Measurements from ENCODE around the gene UMAD1. TPM values are rescaled to one million over a fixed set of nuclear protein-coding genes. Genes with fewer than 3 reads are reported as not detected.

Gene UMAD1
- total and polyA plus RNA-seq, 2 of the 4 experiments (the other 2 are of a cell fraction) = 5.2 to 8.4 TPM

GRCh38 chr7:7620644-7621210, 19.8 kb upstream of the UMAD1 start:
- in situ Hi-C loops (cut with MboI; ENCODE audit: low sequenced_read_pairs) = no loop called here
- no TSS peak for BruUV-seq (replicated peaks)

More at GRCh38 chr7:7620644-7621210, 19.8 kb upstream of the UMAD1 start:
- Histone ChIP-seq H3K4ac (ENCODE audit: low read depth, low read length) (no peak overlapping the region), H3K56ac (ENCODE audit: extremely low read depth, insufficient read depth, low read length) (no peak overlapping the region), H2AK9ac (replicated peaks; ENCODE audit: low read depth, low read length, poor library complexity) (no peak overlapping the region), H3K27ac (ENCODE audit: insufficient read depth, low read length) (no peak overlapping the region), H4K5ac (ENCODE audit: low read depth, low read length) (no peak overlapping the region), H2BK120ac (ENCODE audit: low read depth, low read length) (no peak overlapping the region), H3K14ac (replicated peaks; ENCODE audit: low read depth, low read length) (no peak overlapping the region), H4K91ac (ENCODE audit: insufficient read depth, low read depth, low read length) (no peak overlapping the region), H3K18ac (ENCODE audit: low read depth, low read length) (no peak overlapping the region), H3K9me3 (ENCODE audit: control insufficient read depth, insufficient read depth, low read length) (no peaks in the 10 kb centered on the region), H3K36me3 (ENCODE audit: control insufficient read depth, insufficient read depth, low read length) (no peaks in the 10 kb centered on the region), H3K27me3 (ENCODE audit: control insufficient read depth, insufficient read depth, low read length) (no peaks in the 10 kb centered on the region), H2BK15ac (ENCODE audit: low read depth, low read length) (no peak overlapping the region), H3K4me2 (ENCODE audit: low read depth, low read length) (no peak overlapping the region), H3K79me1 (ENCODE audit: low read depth in 1 of 2, low read length in 2 of 2) (no peaks in the 10 kb centered on the region), H3K23ac (ENCODE audit: low read depth, low read length) (no peak overlapping the region), H3K9ac (ENCODE audit: low read depth, low read length) (no peak overlapping the region), H2BK5ac (ENCODE audit: low read depth, low read length, poor library complexity, severe bottlenecking) (no peak overlapping the region), H2AFZ (replicated peaks; ENCODE audit: low read length, poor library complexity) (no peak overlapping the region), H3K9me1 (ENCODE audit: insufficient read depth, low read length) (no peaks in the 10 kb centered on the region), H4K20me1 (ENCODE audit: insufficient read depth, low read length) (no peaks in the 10 kb centered on the region), H2AK5ac (ENCODE audit: low read depth, low read length) (no peak overlapping the region), H4K8ac (ENCODE audit: low read depth in 2 of 2, low read length in 2 of 2) (no peak overlapping the region), H3K4me1 (ENCODE audit: control insufficient read depth, insufficient read depth, low read length) (no peaks in the 10 kb centered on the region), H2BK20ac (ENCODE audit: low read depth, low read length) (no peak overlapping the region), H3K4me3 (ENCODE audit: insufficient read depth, low read depth, low read length) (no peak overlapping the region)
- dilution Hi-C loops (cut with HindIII; ENCODE audit: low sequenced_read_pairs, unreplicated experiment) (no loop called here), intact Hi-C loops (cut with micrococcal nuclease) (no loop called here)
- TF ChIP-seq NFE2L2 (IDR thresholded peaks at IDR 0.05; ENCODE audit: low read depth, low read length) (no peak), FOS (IDR thresholded peaks at IDR 0.05; ENCODE audit: low read depth, low read length) (no peak), MXI1 (IDR thresholded peaks at IDR 0.05; ENCODE audit: borderline replicate concordance, low read depth, low read length) (no peak), RFX5 (IDR thresholded peaks at IDR 0.05; ENCODE audit: low read depth, low read length) (no peak), CTCF (conservative IDR thresholded peaks at IDR 0.05; ENCODE audit: low read depth, low read length) (no peak), RAD21 (IDR thresholded peaks at IDR 0.05; ENCODE audit: low read length) (no peak), CHD1 (IDR thresholded peaks at IDR 0.05; ENCODE audit: low read depth, low read length) (no peak), SMC3 (IDR thresholded peaks at IDR 0.05; ENCODE audit: low read depth, low read length) (no peak), MAZ (IDR thresholded peaks at IDR 0.05; ENCODE audit: borderline replicate concordance, low read depth, low read length) (no peak), MAFK (IDR thresholded peaks at IDR 0.05; ENCODE audit: low read depth, low read length) (no peak), ELK1 (IDR thresholded peaks at IDR 0.05; ENCODE audit: borderline replicate concordance, low read depth, low read length) (no peak), BHLHE40 (IDR thresholded peaks at IDR 0.05; ENCODE audit: low read depth, low read length) (no peak), RCOR1 (IDR thresholded peaks at IDR 0.05; ENCODE audit: insufficient replicate concordance, low read length) (no peak), POLR2A (IDR thresholded peaks at IDR 0.05; ENCODE audit: low read depth, low read length) (no peak), CEBPB (IDR thresholded peaks at IDR 0.05; ENCODE audit: low read depth, low read length) (no peak), USF2 (IDR thresholded peaks at IDR 0.05; ENCODE audit: low read depth, low read length) (no peak)
- CTCF ChIA-PET = no interaction called here
- DNase-seq (no peak), ATAC-seq (ENCODE audit: low read depth) (no peak)
- POLR2A ChIA-PET (ENCODE audit: unreplicated experiment) = no interaction called here
